Body of pancreas (tissue), 4 donors: ENCODE results near the gene CDH20. TPM values are rescaled to one million over a fixed set of nuclear protein-coding genes. Genes with fewer than 3 reads are reported as not detected.

Experiments
- ATAC-seq: fragments of 150-250 bp; one replicate; pipeline ENCODE4 v1.9.1; 2016
- DNase-seq, 4 donors: peaks; one replicate each; pipeline ENCODE4 v3.0.0-alpha.2; 2019
- H3K27ac ChIP-seq, 4 donors: fragments of 200-600 bp; sonication (generic); 1 replicate in 3 of 4; 2 replicates in 1 of 4; pipeline versions ENCODE4 v1.5.1 to v1.6.1; 2016 to 2019; ENCODE audit warnings: mild to moderate bottlenecking in 1 of 4, mixed read lengths in 1 of 4, moderate library complexity in 1 of 4
- H3K27me3 ChIP-seq, 2 donors: fragments of 200-600 bp; sonication (generic); one replicate each; pipeline ENCODE4 v1.6.0; 2016; ENCODE audit warnings: mild to moderate bottlenecking in 1 of 2
- H3K36me3 ChIP-seq, 2 donors: fragments of 200-600 bp; sonication (generic); replicated peaks in 1 of 2; 2 replicates each; pipeline ENCODE4 v1.5.1; 2016; ENCODE audit warnings: low read depth in 2 of 2; ENCODE audit not compliant: insufficient read depth in 1 of 2
- H3K4me1 ChIP-seq: fragments of 200-600 bp; sonication (generic); one replicate; pipeline ENCODE4 v1.6.0; 2016
- H3K4me3 ChIP-seq, 2 donors: fragments of 200-600 bp; sonication (generic); 1 replicate in 1 of 2; 2 replicates in 1 of 2; pipeline ENCODE4 v1.5.1; 2016 to 2019
- H3K9me3 ChIP-seq, 3 donors: fragments of 200-600 bp; sonication (generic); 1 replicate in 2 of 3; 2 replicates in 1 of 3; pipeline ENCODE4 v1.5.1; 2016
- POLR2A ChIP-seq, 3 donors: fragments of 450-650 bp; IDR thresholded peaks; one replicate each; pipeline ENCODE4 v1.6.1; 2016; ENCODE audit warnings: antibody characterized with exemption in 3 of 3, mild to moderate bottlenecking in 2 of 3
- WGBS, 2 donors: methylation state at CpG; one replicate each; pipeline ENCODE4 v1.1.5; 2017; 5-methylcytosine and 5-hydroxymethylcytosine counted together
- intact Hi-C: fragments of 100-400 bp; cut with DNase I; formaldehyde crosslinking; loops from one replicate; pipeline ENCODE4 v1.15.1; 2023
- total RNA-seq, 2 donors: library from RNA; depleted of rRNA; stranded (reverse); fragments of >200 nt; gene quantifications; one replicate each; pipeline ENCODE4 v1.1.0, GENCODE V29; 2016
- TF ChIP-seq, protein P1 (sequence below), 7 experiments: fragments of 450-650 bp in 4 of 7; fragments of 200-600 bp in 3 of 7; sonication (generic) in 3 of 7; IDR thresholded peaks; one replicate each; pipeline ENCODE4 v1.5.1; 2016 to 2019; ENCODE audit warnings: antibody characterized with exemption in 7 of 7

CDH20 gene
- total RNA-seq, 2 donors from 2014 or later: 0.26 to 6.3 TPM

DNA sequence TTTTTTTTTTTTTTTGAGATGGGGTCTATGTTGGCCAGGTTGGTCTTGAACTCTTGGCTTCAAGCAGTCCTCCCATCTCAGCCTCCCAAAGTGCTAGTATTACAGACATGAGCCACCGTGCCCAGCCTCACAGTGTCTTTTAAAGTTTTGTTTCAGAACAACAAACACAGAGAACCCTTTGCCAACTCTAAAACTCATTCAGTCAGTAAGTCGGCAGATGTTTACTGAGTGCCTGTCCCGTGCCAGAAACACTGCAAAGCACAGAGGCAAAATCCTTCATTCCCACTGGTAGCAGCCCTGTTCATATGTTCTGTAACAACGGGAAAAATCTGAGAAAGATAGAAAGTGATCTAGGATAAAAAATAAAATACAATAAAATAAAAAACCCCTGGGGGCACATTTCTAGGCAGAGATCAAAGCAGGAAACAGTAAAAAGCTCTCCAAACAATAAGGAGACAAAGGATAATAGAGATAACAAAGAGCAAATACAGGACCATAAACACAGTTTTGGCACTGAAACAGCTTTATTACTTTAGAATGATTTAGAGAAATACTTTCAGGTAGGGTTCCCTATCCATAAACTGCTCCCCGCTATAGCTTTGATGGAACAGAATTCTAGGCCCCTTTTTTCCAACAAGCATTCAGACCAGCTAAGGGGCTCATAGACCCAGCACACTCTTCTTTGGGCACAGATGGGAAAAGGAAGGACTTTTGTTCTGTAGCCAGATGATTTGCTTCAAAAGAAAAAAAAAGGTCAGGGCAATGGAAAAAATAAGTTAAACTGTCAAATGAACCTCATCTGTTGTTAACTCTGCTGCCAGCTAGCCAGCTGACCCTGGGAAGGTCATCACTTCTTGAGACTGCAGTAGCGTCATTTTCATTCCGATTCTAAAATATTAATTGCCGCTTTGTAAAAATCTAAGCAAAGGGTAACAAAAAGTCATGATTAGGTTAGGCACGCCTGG is 212.3 kb downstream of the CDH20 start:
- H3K4me3 ChIP-seq: no peak overlapping the region
- no peak overlapping the region for H3K27ac ChIP-seq
- WGBS, 2 donors: 63 to 67% methylated on average over 9 of the region's 9 CpGs
- no peak for DNase-seq
- no peak for TF ChIP-seq POLR2A (IDR thresholded peaks at IDR 0.05)
- TF ChIP-seq, protein P1, sequence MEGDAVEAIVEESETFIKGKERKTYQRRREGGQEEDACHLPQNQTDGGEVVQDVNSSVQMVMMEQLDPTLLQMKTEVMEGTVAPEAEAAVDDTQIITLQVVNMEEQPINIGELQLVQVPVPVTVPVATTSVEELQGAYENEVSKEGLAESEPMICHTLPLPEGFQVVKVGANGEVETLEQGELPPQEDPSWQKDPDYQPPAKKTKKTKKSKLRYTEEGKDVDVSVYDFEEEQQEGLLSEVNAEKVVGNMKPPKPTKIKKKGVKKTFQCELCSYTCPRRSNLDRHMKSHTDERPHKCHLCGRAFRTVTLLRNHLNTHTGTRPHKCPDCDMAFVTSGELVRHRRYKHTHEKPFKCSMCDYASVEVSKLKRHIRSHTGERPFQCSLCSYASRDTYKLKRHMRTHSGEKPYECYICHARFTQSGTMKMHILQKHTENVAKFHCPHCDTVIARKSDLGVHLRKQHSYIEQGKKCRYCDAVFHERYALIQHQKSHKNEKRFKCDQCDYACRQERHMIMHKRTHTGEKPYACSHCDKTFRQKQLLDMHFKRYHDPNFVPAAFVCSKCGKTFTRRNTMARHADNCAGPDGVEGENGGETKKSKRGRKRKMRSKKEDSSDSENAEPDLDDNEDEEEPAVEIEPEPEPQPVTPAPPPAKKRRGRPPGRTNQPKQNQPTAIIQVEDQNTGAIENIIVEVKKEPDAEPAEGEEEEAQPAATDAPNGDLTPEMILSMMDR (IDR thresholded peaks at IDR 0.05): no peak
- H3K4me1 ChIP-seq: no peaks in the 10 kb centered on the region
- no peaks in the 10 kb centered on the region for H3K27me3 ChIP-seq
- intact Hi-C loops: no loop called here
- no peaks in the 10 kb centered on the region for H3K36me3 ChIP-seq
- ATAC-seq: no peak
- no peaks in the 10 kb centered on the region for H3K9me3 ChIP-seq

DNA sequence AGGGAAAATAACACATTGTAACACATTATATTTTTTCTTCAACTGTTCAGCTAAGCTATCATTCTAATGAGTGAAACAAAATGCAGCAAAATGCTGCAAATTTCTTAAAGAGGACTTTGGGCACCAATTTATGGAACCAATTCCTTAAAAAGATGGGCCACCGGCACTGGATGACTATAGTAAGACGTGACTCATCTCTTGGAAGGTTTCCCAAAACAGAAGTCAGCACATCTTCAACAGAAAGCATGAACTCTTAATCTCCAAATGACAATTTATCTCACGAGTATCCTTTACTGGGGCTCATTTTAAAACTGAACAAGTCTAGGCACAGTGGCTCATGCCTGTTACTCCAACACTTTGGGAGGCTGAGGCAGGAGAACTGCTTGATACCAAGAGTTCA is 213.4 kb downstream of the CDH20 start:
- Histone ChIP-seq H3K4me3 (no peak overlapping the region), H3K36me3 (no peaks in the 10 kb centered on the region), H3K27ac (no peak overlapping the region), H3K27me3 (no peaks in the 10 kb centered on the region), H3K4me1 (no peaks in the 10 kb centered on the region), H3K9me3 (no peaks in the 10 kb centered on the region)
- intact Hi-C loops: no loop called here
- ATAC-seq: no peak
- TF ChIP-seq, protein P1 (IDR thresholded peaks at IDR 0.05): no peak
- TF ChIP-seq POLR2A (IDR thresholded peaks at IDR 0.05): no peak
- no peak for DNase-seq
- WGBS, 2 donors: 80 to 84% methylated on average over 3 of the region's 3 CpGs

DNA sequence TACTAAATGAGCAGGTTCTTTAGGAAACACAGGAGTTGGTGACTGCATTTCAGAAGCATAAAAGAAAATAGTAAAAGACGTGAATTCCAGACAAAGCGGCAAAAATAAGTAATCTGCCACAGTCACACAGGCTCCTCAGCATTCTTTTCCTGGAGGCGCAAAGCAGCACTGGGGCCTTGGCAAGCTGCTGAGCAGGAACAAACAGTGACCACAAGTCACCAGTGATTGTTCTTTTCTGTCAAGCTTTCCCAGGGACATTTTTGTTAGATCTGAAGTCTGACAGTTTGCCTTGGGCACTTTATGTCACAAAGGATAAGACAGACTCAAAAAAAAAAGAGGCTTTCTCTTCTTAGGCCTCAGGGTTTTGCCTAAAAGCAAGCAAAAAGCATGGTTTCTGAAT is 216.2 kb downstream of the CDH20 start:
- H3K27ac ChIP-seq: no peak overlapping the region
- intact Hi-C loops: no loop called here
- TF ChIP-seq, protein P1 (IDR thresholded peaks at IDR 0.05): no peak
- DNase-seq: no peak
- no peaks in the 10 kb centered on the region for H3K36me3 ChIP-seq
- H3K9me3 ChIP-seq: no peaks in the 10 kb centered on the region
- H3K4me1 ChIP-seq: no peaks in the 10 kb centered on the region
- no peak overlapping the region for H3K4me3 ChIP-seq
- 80 to 83% methylated on average over 3 of the region's 3 CpGs for WGBS, 2 donors
- ATAC-seq: no peak
- no peaks in the 10 kb centered on the region for H3K27me3 ChIP-seq

DNA sequence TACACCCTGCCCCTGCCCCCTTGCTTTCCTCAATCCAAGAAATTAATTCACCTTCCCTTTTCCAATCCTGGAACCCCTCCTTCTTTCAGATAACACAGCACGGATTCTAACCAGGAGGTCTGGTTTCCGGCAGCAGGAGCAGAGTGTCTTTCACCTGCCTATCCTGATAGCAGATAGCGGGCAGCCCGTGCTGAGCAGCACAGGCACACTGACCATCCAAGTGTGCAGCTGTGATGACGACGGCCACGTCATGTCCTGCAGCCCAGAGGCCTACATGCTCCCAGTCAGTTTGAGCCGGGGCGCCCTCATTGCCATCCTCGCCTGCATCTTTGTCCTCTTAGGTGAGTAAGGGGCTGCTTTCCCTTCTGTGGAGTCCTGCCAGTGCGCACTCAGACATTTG is 216.7 kb downstream of the CDH20 start:
- Histone ChIP-seq H3K4me3 (no peak overlapping the region), H3K36me3 (no peaks in the 10 kb centered on the region), H3K9me3 (no peaks in the 10 kb centered on the region), H3K27ac (no peak overlapping the region), H3K4me1 (no peaks in the 10 kb centered on the region), H3K27me3 (no peaks in the 10 kb centered on the region)
- DNase-seq: no peak
- 80 to 83% methylated on average over 11 of the region's 11 CpGs for WGBS, 2 donors
- intact Hi-C loops: no loop called here
- ATAC-seq: no peak
- TF ChIP-seq, protein P1 (IDR thresholded peaks at IDR 0.05): no peak
- no peak for TF ChIP-seq POLR2A (IDR thresholded peaks at IDR 0.05)

DNA sequence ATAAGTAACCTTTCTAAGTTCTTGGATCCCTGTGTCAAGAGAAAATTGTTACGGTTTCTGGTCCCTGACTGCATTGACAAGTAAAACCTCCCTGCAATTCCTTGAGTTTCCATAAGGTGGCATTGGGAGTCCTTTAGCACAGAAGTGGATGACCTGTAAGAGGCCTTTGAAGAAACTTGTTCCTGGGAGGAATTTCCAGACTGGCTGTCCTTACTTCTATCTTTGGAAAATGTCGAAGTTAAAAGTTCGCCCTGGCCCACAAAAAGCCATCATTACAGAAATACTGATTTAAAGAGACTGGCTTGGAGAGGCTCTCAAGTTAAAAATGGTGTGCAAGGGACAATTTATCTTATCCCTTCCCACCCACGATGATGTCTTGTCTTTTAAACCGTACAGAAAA is 218.4 kb downstream of the CDH20 start:
- H3K27ac ChIP-seq: no peak overlapping the region
- no peaks in the 10 kb centered on the region for H3K27me3 ChIP-seq
- H3K9me3 ChIP-seq: no peaks in the 10 kb centered on the region
- H3K4me3 ChIP-seq: no peak overlapping the region
- TF ChIP-seq, protein P1 (IDR thresholded peaks at IDR 0.05): peak; percentile 31 to 76 (median 69)
- no peak for TF ChIP-seq POLR2A (IDR thresholded peaks at IDR 0.05)
- no peaks in the 10 kb centered on the region for H3K4me1 ChIP-seq
- WGBS, 2 donors: 13 to 19% methylated on average over 5 of the region's 5 CpGs
- no peaks in the 10 kb centered on the region for H3K36me3 ChIP-seq
- DNase-seq: peak in 3 of 4 donors; percentile 27 to 73 (median 54)
- intact Hi-C loops: no loop called here
- peak; percentile 73 for ATAC-seq
